ENCODE results near the gene MMAB. TPM values are rescaled to one million over a fixed set of nuclear protein-coding genes. Genes with fewer than 3 reads are reported as not detected.

MMAB gene
- total RNA-seq, 1 experiment from 2014 or later = 49.2 TPM

Other genes starting within 250 kb of the MMAB start
- gene MYO1H, start 225.6 kb downstream of the MMAB start, total RNA-seq (2014; rRNA removed; shearing (Covaris generic); ENCODE audit: low replicate concordance) = not detected in 2 replicates
- 38.5 and 66.7 TPM in 2 replicates for gene KCTD10, start 96.2 kb downstream of the MMAB start, total RNA-seq (2014; rRNA removed; shearing (Covaris generic); ENCODE audit: low replicate concordance)
- gene UBE3B, start 95.9 kb downstream of the MMAB start, total RNA-seq (2014; rRNA removed; shearing (Covaris generic); ENCODE audit: low replicate concordance) = 13.0 and 22.8 TPM in 2 replicates
- 12.5 and 31.5 TPM in 2 replicates for gene MVK, start 290 bp upstream of the MMAB start, total RNA-seq (2014; rRNA removed; shearing (Covaris generic); ENCODE audit: low replicate concordance)
- 0.41 and 3.1 TPM in 2 replicates for gene FAM222A, start 140.3 kb upstream of the MMAB start, total RNA-seq (2014; rRNA removed; shearing (Covaris generic); ENCODE audit: low replicate concordance)